Inflammatory macrophage treated with lipopolysaccharide for 1 hour (primary cell): ENCODE data around the gene PRR33.

Experiments
- DNase-seq, 2 donors: peaks; one replicate each; pipeline ENCODE4 v3.0.0-alpha.2; 2020 to 2022

The PRR33 gene

DNA sequence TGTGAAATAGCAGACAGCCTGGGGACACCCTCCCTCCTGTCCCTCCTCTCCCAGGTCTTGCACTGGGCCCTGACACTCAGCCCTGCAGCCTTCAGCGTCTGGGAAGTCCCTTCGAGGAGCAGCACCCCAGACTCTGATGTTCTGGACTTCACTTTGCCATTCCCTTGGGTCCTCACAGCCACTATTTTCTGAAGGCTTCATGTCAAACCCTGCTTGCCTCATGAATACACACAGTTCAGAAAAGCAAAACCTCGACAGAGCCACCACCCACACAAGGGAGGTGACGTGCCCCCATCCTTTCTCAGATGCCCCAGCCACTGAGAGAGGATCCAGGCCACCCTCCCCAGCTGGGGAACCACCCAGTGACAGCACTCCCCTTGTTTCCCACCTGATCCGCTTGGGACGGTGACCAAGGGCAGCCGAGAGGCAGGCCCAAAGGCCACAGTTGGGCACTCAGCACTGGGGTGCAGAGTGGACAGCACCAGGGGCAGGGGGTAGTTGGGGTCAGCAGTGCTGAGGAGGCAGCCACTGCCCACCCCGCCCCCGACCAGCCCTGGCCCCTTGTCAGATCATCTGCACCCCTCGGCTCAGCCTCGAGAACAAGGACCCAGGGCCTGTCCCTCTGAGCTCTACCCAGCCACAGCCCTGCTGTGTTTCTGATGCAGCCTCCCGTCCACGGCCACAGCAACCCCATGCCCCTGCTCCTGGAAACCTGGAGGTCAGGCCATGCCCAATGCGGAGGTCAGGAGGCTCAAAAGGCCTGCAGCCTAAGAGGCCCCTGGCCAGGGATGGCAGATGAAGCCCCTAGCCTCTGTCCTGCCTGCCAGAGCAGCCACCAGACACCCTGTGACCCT lies 24.7 kb upstream of the PRR33 start:
- DNase-seq: no peak

DNA sequence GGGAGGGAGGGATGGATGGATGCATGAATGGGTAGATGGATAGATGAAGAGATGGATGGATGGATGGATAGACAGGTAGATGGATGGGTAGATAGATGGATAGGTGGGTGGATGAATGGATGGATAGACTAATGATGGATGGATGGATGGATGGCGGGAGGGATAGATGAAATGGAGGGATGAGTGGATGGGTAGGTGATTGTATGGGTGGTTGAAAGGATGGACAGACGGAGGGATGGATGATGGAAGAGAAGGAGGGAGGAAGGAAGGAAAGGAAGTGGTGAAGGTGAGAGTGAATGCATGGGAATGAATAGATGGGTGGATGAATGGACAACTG lies 24.1 kb upstream of the PRR33 start:
- DNase-seq: no peak

DNA sequence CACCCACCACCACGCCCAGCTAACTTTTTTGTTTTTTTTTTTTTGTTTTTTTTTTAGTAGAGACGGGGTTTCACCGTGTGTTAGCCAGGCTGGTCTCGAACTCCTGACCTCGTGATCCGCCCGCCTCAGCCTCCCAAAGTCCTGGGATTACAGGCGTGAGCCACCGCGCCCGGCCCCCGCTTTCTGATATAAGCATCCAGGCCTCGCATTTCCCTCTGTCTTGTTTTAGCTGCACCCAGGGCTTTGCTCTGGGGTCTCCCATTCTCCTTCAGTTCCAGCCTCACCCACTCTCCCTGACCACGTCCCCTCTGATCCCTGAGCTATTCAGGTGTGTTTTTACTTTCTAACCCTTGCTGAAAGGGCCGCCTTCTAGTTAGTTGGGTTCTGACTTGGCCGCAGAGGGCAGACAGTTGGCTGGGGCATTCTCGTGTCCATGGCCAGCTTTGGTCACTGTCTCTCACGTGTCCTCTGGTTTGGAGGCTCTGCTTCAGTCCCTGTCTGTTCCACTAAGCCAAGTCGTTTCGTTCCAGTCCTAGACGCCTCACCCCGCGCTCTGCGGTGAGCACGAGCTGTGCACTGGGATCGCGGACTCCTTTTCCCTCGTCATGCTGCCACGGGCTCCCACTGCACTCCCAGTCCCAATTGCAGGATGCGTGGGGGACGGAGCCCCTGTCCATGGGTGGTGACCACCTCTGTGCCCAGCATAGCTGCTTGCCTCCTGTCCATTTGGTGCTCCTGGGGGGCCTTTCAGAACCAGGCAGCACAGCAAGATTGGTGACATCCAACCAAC lies 21.8 kb upstream of the PRR33 start:
- no peak for DNase-seq

DNA sequence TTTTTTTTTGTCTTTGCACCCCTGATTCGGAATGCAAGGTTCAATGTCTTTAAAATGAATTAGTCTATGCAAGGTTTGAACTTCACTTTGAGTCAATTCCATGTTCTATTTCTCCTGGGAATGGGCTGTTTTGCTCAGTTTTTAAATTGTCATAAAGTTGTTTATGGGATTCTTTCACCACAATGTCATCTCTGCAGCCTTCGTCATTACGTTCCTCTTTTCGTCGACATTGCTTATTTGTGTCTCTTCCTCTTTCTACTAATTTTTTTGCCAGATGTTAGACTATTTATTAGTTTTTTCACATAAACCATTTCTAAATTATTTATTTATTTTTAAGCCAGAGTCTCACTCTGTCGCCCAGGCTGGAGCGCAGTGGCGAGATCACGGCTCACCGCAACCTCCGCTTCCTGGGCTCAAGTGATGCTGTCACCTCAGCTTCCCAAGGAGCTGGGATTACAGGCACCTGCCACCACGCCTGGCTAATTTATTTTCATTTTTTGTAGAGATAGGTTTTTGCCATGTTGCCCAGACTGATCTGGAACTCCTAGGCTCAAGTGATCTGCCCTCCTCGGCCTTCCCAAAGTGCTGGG lies 20.7 kb upstream of the PRR33 start:
- DNase-seq: peak; percentile 33 to 54

DNA sequence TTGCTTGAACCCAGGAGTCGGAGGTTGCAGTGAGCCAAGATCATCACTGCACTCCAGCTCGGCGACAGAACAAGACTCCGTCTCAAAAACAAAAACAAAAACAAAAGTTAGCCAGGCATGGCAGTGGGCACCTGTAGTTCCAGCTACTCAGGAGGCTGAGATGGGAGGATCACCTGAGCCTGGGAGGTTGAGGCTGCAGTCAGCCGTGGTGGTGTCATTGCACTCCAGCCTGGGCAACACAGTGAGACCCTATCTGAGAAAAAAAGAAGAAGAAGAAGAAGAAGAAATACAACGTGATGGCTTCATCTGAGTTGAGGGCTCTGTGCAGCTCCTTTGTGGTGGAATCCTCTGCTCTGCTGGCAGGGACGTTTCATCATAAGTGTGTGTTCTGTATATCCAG lies 17.8 kb upstream of the PRR33 start:
- no peak for DNase-seq

DNA sequence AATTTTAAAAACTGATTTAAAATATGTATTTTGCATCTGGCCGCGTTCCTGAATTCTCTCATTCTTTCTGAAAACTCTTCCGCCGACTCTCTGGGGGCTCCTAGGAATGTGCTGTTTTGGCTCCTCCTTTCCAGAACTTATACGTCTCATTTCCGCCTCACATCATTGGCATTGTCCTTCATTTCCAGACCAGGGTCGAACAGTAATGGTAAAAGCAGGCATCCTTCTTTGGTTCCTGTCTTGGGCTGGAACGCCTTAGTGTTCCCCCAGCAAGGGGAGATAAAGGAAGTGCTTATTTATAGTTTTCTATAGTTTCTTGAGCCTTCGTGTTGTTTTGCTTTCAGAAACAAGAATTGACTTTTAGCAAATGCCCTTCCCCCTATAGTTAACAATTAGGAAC lies 16.9 kb upstream of the PRR33 start:
- DNase-seq: no peak

DNA sequence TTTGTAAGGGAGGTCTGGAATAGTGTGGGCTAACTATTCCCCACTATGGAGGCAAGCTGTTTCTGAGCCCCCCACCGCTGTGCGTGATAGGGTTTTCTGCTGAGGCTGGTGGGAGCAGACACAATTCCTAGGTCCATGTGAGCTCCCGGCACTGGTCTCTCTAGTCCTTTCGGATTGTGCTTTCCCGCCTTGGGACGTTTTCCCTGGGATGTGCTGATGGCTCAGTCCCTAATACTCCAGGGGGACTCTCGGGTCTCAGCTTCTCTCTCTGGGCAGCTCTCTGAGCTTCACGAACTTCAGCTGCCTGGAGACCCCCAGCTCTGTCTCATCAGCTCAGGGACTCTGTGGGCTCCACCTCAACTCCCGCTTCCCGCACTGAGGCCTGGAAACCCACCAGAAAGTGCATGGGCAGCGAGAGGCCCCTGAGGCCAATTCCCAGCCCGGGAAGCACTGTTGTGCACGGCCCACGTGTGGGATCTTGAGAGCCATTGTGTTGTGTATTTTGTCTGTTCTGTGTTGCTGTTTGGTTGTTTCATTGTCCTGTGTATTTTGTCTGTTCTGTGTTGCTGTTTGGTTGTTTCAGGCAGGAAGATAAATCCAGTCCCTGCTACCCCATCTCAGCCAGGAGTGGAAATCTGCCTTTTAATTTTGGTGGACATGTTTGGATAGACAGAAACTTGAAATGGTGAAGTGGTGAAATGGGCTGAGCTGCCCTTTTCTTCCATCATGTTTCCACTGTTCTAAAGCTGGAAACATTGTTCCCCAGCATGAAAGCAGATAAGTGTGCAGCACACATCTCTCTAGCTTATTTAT lies 15.1 kb upstream of the PRR33 start:
- no peak for DNase-seq

DNA sequence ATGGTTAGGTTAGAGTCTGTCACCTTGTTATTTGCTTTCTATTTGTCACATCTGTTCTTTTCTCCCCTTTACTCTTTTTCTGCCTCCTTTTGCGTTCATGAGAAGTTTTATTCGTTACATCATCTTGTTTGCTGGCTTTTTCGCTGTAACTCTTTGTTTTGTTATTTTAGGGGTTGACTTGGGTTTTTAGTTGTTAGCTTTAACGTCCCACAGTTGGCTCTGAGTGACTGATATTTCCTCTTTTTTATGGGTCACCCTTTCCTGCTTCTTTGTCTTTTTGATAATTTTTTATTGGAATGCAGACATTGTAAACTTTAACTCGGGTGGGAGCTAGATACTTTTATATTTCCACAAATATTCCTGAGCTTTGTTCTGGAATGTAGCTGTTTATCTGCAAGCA lies 14.5 kb upstream of the PRR33 start:
- DNase-seq: no peak

DNA sequence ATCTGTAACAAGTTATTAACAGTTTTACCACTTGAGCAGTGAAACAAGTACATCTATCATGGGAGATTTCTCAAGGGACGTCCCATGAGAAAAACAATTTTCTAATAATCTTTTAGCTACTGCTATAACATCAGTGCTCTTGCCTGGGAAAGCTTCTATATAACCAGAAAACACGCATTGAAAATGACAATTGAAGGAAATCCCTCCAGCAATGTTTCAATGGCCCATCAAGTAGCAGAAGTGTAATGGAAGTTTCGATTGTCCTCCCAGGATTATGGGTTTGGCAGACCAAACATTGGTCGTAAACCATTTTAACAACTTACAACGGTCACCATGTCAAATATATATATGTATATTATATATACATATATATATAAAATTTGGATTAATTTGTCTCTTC lies 8.0 kb upstream of the PRR33 start:
- no peak for DNase-seq

DNA sequence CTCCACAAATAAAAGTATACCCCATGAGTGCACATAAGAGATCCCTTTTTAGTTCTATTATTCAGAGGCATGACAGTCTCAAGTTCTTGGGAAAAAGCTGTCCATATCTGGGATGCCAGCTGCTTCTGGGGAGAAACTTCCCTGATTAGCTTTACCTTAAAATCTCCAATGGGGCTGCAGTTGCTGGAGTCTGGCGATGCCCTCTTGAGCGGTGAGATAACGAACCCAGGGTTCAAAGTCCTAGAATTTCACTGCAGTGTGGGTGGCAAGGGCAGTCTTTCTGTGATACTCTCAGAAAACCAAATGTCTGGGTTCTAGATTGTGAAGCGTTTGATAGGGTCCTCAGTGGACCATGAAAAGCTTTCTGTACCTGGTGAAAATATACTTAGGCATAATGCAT lies 7.4 kb upstream of the PRR33 start:
- no peak for DNase-seq

DNA sequence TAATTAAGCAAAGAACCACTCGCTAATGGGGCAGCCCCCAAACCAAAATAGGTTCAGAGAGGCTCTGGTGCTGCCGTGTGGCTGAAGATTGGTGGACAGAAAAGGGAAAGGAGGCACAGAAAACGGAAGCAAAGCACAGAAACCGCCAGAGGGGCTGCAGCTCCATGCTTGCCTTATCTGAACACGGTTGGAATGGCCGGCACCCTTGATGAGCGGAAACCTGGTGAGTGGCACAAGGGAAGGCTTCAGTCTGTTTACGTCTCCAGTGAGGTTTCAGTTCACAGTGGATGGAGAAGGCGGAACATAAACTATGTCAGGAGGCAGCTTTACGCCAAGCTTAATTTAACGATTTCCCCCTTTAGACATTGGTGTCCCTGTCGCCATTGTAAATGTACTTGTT lies 5.2 kb upstream of the PRR33 start:
- peak in 1 of 2 donors; percentile 28 for DNase-seq

DNA sequence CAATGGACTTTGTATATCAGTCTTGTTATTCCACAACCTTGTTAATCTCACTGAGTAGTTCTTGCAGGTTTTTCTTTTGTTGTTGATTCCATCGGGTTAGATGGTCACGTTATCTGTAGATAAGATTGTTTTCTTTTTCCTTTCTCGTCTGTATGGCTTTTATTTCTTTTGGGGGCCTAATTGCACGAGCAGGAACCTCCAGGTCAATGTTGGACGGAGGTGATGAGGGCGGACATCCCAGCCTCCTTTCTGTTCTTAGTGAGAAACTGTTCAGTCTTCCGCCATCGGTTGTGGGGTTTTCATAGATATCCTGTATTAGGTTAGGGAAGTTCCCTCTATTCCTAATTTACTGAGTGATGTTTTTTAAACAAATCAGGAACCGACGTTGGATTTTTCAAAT lies 4.8 kb upstream of the PRR33 start:
- peak in 1 of 2 donors; percentile 11 for DNase-seq

DNA sequence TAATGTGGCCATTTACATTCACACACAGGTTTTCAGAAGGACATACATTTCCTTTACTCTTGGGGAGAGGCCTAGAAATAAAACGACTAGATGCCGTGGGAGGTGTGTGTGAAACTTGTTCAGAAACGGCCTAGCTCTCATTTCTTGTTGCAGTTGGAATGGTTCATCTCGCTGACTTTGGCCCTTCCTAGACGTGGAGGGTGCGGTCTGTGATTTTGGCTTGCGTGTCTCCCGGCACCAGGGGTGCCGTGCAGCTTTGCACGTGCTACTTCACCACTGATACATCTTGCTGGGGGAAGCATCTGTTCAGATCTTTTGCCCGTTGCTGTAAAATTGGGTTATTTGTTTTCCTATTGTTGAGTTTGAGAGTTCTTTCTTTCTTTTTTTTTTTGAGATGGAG lies 3.1 kb upstream of the PRR33 start:
- no peak for DNase-seq

DNA sequence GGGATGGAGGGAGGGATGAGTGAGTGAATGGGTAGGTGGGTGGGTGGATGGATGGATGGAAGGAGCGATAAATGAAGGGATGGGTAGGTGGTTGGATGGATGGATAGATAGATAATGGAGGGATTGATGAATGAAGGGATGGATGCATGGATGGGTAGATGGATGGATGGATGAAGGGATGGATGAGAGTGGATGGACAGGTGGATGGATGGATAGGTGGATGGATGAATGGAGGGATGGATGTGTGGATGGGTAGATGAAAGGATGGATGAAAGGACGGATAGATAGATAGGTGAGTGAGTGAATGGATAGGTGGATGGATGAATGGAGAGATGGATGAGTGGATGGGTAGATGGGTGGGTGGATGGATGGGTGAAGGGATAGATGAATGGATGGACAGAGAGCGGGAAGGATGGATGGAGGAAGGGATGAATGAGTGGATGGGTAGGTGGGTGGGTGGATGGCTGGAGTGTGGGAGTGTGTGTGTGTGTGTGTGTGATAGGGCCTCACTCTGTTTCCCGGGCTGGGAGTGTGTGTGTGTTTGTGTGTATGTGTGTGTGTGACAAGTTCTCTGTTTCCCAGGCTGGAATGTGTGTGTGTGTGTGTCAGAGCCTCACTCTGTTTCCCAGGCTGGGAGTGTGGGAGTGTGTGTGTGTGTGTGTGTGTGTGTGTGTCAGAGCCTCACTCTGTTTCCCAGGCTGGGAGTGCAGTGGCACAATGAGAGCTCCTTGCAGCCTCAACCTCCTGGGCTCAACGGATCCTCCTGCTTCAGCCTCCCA lies 2.1 kb upstream of the PRR33 start:
- no peak for DNase-seq

DNA sequence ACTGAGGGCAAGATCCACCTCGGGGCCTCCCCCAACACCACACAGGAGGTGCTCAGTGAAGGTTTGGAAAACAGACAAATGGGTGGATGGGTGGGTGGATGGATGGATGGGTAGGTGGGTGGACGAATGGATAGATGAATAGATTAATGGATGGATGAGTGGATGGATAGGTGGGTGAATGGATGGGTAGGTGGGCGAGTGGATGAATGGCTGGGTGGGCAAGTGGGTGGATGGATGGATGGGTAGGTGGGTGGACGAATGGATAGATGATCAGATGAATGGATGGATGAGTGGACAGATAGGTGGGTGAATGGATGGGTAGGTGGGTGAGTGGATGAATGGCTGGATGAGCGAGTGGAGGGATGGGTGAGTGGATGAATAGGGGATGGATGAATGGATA lies 863 bp upstream of the PRR33 start:
- no peak for DNase-seq

DNA sequence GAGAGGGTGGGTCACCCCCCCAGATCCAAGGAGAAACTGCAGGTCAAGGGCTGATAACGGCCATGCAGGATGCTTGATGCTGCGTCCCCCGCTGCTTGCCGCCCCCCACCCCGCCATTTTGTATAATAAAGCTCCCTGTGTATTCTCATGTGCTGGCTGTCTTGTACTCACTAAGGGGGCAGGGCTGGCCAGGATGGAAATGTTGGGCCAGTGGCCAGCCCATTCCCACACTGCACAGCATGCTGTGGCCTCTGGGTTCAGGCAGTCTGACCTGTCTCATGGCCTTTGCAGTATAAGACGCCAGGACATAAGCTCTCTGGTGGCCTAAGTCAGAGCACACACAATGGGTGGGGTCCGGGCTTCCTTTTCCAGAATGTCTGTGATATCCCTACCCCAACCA lies 421 bp upstream of the PRR33 start:
- DNase-seq: no peak

DNA sequence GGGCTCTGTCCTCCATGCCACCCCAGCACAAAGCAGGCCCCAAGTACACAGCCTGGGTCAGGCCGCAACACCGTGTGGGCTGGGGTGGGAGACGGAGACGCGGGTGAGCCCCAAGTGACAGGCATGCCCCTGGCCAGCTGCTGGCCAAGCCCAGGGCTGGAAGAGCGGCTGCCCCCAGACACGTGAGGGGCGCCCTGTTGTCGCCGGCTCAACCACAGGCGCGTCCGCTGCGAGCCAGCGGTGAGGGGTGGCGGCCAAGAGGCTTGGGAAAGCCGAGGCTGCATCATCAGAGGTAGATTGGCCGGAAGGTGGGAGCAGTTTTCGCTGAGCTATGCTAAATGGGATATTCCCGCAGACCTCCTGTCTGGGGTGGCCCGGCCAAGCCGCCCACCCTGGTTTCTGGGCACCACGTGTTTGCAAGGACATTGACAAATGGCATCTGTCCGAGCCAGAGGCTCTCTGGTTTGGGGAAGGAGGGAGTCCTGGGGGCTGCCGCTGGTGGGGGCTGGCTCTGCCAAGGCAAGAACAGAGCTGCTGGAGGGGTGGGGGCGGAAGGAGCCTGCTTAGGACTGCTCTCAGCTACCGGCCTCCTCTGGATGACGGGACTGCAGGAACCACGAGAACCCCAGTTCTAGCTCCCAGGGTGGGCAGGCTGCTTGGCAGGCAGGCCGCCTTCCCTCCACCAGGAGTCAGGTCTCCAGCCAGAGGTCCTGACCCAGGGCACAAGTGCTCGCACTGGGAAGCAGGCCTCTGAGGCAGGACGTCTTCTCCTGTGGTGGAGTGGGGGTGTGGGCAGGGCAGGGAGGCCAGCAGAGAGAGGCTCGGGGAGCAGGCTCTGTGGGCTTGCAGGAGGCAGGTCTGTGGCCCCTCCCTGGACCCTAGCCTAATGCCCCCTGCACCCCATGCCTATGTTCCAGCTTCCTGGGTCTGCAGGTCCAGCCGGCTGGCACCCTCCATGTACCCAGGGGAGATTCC lies 552 bp downstream of the PRR33 start:
- peak; percentile 13 to 34 for DNase-seq

DNA sequence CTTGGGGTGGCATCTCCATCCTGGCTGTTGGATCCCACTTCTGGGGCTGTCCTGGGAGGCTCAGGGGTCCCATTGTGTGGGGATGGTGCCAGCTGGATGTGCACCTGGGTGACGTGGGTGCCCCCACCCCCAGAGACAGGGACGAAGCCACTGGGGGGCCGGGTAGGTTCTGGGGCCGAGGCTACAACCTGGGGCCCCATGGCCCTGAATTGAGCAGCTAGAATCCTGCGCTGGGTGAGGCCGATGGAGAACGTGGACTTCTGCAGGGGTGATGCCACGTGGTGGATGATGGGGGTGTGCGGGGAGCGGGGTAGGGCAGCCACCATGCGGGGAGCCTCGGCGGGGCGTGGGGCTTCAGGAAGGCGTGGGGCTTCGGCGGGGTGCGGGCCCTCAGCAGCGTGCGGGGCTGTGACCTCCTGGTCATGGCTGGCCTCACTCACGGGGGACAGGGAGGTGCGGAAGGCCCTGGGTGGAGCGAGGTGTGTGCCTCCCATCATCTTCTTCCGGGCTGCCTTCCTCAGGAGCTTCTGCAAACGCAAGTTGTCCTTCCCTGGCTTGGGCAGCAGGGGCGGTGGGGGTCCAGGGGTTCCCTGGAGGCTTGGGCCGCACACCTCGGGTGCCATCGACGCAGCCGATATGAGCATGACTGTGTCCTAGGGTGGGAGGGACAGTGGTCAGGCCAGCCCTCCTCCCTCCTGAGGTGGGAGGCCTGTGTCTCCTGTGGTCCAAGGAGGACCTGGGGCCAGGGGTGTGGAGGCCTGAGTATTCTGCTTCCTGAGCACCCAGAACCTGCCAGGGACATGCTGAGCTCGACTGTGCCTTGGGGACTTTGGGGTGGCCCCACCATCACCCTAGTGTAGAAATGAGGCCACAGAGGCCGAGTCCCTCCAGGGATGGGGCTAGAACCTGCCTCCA lies 1.5 kb downstream of the PRR33 start:
- DNase-seq: no peak

DNA sequence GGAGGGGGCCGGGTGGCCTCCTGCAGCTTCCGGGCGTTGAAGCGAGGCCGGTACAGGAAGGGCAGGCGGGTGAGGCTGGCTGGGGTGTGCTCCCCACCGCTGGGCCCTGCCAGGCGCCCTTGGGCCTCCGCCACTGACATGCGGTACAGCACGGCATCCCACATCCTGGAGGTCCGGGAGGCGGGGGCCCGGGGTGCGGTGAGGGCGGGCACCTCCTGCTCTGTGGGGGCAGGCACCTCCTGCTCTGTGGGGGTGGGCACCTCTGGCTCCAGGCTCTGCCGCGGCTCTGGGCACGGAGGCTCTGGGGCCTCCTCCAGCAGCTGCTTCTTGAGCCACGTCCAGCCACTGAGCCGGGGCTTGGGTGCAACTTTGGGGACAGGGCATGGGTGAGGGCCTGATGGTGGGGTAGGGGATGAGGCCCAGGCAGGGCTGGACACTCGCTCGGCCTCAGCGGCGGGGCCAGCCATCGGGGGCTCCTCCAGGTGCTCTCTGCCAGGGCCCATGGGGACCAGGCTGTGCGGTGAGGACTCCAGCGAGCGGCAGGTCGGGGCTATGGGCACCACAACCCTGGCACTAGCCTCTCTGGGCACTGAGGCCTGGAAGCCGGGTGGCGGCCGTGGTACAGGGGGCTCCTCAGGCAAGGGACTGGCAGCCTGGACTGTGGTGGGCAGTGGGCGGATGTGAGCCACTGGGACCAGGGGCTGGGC lies 2.3 kb downstream of the PRR33 start:
- DNase-seq: no peak
